ENCODE results near the gene MAGOHB. TPM values are rescaled to one million over a fixed set of nuclear protein-coding genes. Genes with fewer than 3 reads are reported as not detected.
"Not testable (repeated sequence)": the region's sequence is repeated elsewhere in the genome, so short reads cannot be mapped to it uniquely, and the experiment has no call there.

The MAGOHB gene
- total RNA-seq, result 16.7 TPM

- peak; percentile 98 for ATAC-seq
Measured at GRCh38 chr12:10613349-10614055, at the start of gene MAGOHB. Gene MAGOHB, minus strand, starts transcription at chr12:10613609. Its CDS starts 77 bp downstream, at chr12:10613532.

- ATAC-seq, result peak; percentile 80
Measured at GRCh38 chr12:10661338-10661737, 47.9 kb upstream of the MAGOHB start.

- ATAC-seq, result no peak
Measured at GRCh38 chr12:10654003-10654402, 40.6 kb upstream of the MAGOHB start.

- ATAC-seq, result no peak
Measured at GRCh38 chr12:10652192-10652591, 38.8 kb upstream of the MAGOHB start.

- not testable (repeated sequence) for ATAC-seq
Measured at GRCh38 chr12:10646576-10646975, 33.2 kb upstream of the MAGOHB start.

GRCh38 chr12:10645910-10646309, 32.5 kb upstream of the MAGOHB start:
- ATAC-seq, result no peak

- ATAC-seq, result peak; percentile 95
Measured at GRCh38 chr12:10641735-10642500, 28.5 kb upstream of the MAGOHB start.

- no peak for ATAC-seq
Measured at GRCh38 chr12:10638728-10639127, 25.3 kb upstream of the MAGOHB start.

GRCh38 chr12:10636611-10637010, 23.2 kb upstream of the MAGOHB start:
- peak; percentile 92 for ATAC-seq

- ATAC-seq, result no peak
Measured at GRCh38 chr12:10636124-10636523, 22.7 kb upstream of the MAGOHB start.

- no peak for ATAC-seq
Measured at GRCh38 chr12:10635306-10635705, 21.9 kb upstream of the MAGOHB start.

GRCh38 chr12:10634427-10634826, 21.0 kb upstream of the MAGOHB start:
- ATAC-seq, result no peak

GRCh38 chr12:10633541-10633940, 20.1 kb upstream of the MAGOHB start:
- ATAC-seq, result no peak

GRCh38 chr12:10632226-10632625, 18.8 kb upstream of the MAGOHB start:
- ATAC-seq, result no peak

- ATAC-seq, result no peak
Measured at GRCh38 chr12:10624605-10625004, 11.2 kb upstream of the MAGOHB start.

- ATAC-seq, result no peak
Measured at GRCh38 chr12:10623131-10623530, 9.7 kb upstream of the MAGOHB start.

GRCh38 chr12:10621278-10621677, 7.9 kb upstream of the MAGOHB start:
- no peak for ATAC-seq

GRCh38 chr12:10620078-10620779, 6.8 kb upstream of the MAGOHB start:
- ATAC-seq, result no peak

- ATAC-seq, result no peak
Measured at GRCh38 chr12:10618338-10618987, 5.1 kb upstream of the MAGOHB start.

GRCh38 chr12:10617863-10618262, 4.5 kb upstream of the MAGOHB start:
- ATAC-seq, result no peak

GRCh38 chr12:10615532-10615931, 2.1 kb upstream of the MAGOHB start:
- ATAC-seq, result no peak

- ATAC-seq, result peak; percentile 39
Measured at GRCh38 chr12:10614056-10614370, 604 bp upstream of the MAGOHB start.

- no peak for ATAC-seq
Measured at GRCh38 chr12:10612984-10613348, 443 bp downstream of the MAGOHB start.
